DOHH2 (cell line): ENCODE results near the gene HDAC4.

Source experiments
- H3F3A ChIP-seq: fragments of 200-600 bp; sonication (generic), shearing (Covaris generic); 2 replicates; pipeline ENCODE4 v1.6.0; 2016; ENCODE audit warnings: antibody characterized with exemption, mild to moderate bottlenecking; ENCODE audit not compliant: control insufficient read depth, insufficient read depth
- H3K27ac ChIP-seq: fragments of 200-600 bp; sonication (generic); 2 replicates; pipeline ENCODE4 v1.5.1; 2014; ENCODE audit warnings: low read depth, mild to moderate bottlenecking, low read length, moderate library complexity
- H3K27me3 ChIP-seq: fragments of 200-600 bp; sonication (generic); 2 replicates; pipeline ENCODE4 v1.6.1; 2014; ENCODE audit warnings: mild to moderate bottlenecking, low read length, mixed read lengths; ENCODE audit not compliant: control insufficient read depth
- H3K36me3 ChIP-seq: fragments of 200-600 bp; sonication (generic); 2 replicates; pipeline ENCODE4 v1.6.1; 2014; ENCODE audit warnings: mild to moderate bottlenecking, low read length, moderate library complexity, mixed read lengths; ENCODE audit not compliant: control insufficient read depth
- H3K4me1 ChIP-seq: fragments of 200-600 bp; sonication (generic); 2 replicates; pipeline ENCODE4 v1.6.1; 2014; ENCODE audit warnings: mild to moderate bottlenecking, low read length, mixed read lengths; ENCODE audit not compliant: control insufficient read depth
- H3K4me2 ChIP-seq: fragments of 200-600 bp; sonication (generic); 2 replicates; pipeline ENCODE4 v1.6.0; 2014; ENCODE audit warnings: mild to moderate bottlenecking, low read length, moderate library complexity
- H3K4me3 ChIP-seq: fragments of 200-600 bp; sonication (generic); 2 replicates; pipeline ENCODE4 v1.5.1; 2014; ENCODE audit warnings: mild to moderate bottlenecking, low read length, mixed read lengths
- H3K79me2 ChIP-seq: fragments of 200-600 bp; sonication (generic); 2 replicates; pipeline ENCODE4 v1.6.1; 2014; ENCODE audit warnings: mild to moderate bottlenecking, low read length, mixed read lengths; ENCODE audit not compliant: control insufficient read depth
- H3K9me2 ChIP-seq: fragments of 200-600 bp; sonication (generic); replicated peaks from 2 replicates; pipeline ENCODE4 v1.6.1; 2014; ENCODE audit warnings: mild to moderate bottlenecking, low read length, mixed read lengths; ENCODE audit not compliant: control insufficient read depth
- H3K9me3 ChIP-seq: fragments of 200-600 bp; sonication (generic); 2 replicates; pipeline ENCODE4 v1.6.1; 2014; ENCODE audit warnings: antibody characterized with exemption, low read length, mixed read lengths; ENCODE audit not compliant: control insufficient read depth, insufficient read depth
- H4K20me1 ChIP-seq: fragments of 200-600 bp; sonication (generic); 2 replicates; pipeline ENCODE4 v1.6.0; 2014; ENCODE audit warnings: low read depth, mild to moderate bottlenecking, antibody characterized with exemption, low read length, moderate library complexity; ENCODE audit not compliant: control insufficient read depth, insufficient read depth
- EZH2phosphoT487 ChIP-seq: fragments of 200-600 bp; sonication (generic); IDR thresholded peaks from 2 replicates; pipeline ENCODE4 v1.6.1; 2017; ENCODE audit warnings: borderline replicate concordance, mild to moderate bottlenecking, antibody characterized with exemption, low read length, moderate library complexity, mixed read lengths
- TF ChIP-seq, protein P1 (sequence below): fragments of 200-600 bp; sonication (generic); IDR thresholded peaks from one replicate; pipeline ENCODE4 v1.5.1; 2014; ENCODE audit warnings: antibody characterized with exemption, mild to moderate bottlenecking, low read depth, low read length; ENCODE audit not compliant: poor library complexity, severe bottlenecking

The HDAC4 gene

DNA sequence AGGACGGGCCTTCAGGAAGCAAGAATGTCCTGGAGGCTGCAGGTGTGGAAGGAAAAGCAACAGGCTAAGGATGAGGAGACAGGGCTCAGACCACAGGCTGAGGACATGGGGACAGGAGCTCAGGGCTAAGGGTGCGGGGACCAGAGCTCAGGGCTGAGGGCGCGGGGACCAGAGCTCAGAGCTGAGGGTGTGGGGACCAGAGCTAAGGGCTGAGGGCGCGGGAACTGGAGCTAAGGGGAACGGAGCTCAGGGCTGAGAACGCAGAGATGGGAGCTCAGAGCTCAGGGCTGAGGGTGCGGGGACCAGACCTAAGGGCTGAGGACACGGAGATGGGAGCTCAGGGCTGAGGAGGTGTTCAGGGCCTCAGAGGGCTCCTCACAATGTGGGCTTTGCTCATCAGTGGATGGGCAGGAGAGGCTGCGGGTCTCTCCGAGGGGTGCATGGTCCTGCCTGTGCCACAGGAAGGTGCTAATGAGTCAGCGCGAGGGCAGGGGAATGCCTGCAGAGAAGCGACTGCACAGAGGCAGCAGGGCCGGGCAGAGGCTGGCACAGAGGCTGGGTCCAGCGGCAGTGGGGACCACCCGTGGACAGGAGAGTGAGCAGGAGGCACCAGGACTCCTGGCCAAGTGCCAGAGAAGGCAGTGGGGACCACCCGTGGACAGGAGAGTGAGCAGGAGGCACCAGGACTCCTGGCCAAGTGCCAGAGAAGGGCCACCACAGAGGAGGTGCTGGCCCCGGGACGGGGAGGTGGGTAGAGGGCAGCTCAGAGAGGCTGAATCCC lies 281.3 kb downstream of the HDAC4 start:
- Histone ChIP-seq H3K4me2 (no peak overlapping the region), H3K9me2 (no peaks in the 10 kb centered on the region), H3F3A (no peaks in the 10 kb centered on the region), H3K27ac (no peak overlapping the region), H3K4me3 (no peak overlapping the region), H3K36me3 (peaks cover 1% of the 10 kb centered on the region; the same call in 1 of the 2 replicates), H4K20me1 (no peaks in the 10 kb centered on the region), H3K9me3 (no peaks in the 10 kb centered on the region), H3K79me2 (no peaks in the 10 kb centered on the region), H3K27me3 (no peaks in the 10 kb centered on the region), H3K4me1 (no peaks in the 10 kb centered on the region)
- TF ChIP-seq, protein P1, sequence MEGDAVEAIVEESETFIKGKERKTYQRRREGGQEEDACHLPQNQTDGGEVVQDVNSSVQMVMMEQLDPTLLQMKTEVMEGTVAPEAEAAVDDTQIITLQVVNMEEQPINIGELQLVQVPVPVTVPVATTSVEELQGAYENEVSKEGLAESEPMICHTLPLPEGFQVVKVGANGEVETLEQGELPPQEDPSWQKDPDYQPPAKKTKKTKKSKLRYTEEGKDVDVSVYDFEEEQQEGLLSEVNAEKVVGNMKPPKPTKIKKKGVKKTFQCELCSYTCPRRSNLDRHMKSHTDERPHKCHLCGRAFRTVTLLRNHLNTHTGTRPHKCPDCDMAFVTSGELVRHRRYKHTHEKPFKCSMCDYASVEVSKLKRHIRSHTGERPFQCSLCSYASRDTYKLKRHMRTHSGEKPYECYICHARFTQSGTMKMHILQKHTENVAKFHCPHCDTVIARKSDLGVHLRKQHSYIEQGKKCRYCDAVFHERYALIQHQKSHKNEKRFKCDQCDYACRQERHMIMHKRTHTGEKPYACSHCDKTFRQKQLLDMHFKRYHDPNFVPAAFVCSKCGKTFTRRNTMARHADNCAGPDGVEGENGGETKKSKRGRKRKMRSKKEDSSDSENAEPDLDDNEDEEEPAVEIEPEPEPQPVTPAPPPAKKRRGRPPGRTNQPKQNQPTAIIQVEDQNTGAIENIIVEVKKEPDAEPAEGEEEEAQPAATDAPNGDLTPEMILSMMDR: no peak
- TF ChIP-seq EZH2phosphoT487: no peak

DNA sequence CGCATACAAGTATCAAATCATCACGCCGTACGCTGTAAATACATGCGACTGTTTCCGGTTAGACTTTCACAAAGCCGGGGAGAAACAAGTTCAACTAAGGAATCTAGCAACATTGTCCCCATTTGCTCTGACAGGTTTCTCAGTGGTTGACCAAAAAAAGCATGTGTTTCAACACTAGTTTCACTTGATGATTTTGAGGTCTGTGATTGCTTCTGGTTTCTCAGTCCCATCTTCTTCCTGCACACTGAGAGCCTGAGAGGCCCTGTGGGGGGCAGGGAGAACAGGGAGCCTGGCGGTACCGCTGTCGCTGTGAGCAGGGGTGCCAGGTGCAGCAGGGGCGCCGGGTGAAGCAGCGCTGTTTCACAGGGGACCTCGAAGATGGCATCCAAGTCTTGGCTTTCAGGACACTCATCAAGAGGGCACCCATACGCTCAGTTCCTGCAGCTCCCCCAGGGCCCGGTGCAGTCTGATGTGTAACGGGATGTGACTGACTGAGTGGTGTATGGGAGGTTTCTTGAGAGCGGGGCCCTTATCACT lies 282.1 kb downstream of the HDAC4 start:
- no peaks in the 10 kb centered on the region for H3K9me3 ChIP-seq
- no peaks in the 10 kb centered on the region for H3K79me2 ChIP-seq
- H3K4me1 ChIP-seq: no peaks in the 10 kb centered on the region
- H3K27ac ChIP-seq: no peak overlapping the region
- H3K4me3 ChIP-seq: no peak overlapping the region
- no peaks in the 10 kb centered on the region for H3K9me2 ChIP-seq
- no peaks in the 10 kb centered on the region for H3K36me3 ChIP-seq
- no peak for TF ChIP-seq EZH2phosphoT487
- TF ChIP-seq, protein P1: no peak
- H3K27me3 ChIP-seq: no peaks in the 10 kb centered on the region
- no peaks in the 10 kb centered on the region for H4K20me1 ChIP-seq
- no peaks in the 10 kb centered on the region for H3F3A ChIP-seq
- H3K4me2 ChIP-seq: no peak overlapping the region

DNA sequence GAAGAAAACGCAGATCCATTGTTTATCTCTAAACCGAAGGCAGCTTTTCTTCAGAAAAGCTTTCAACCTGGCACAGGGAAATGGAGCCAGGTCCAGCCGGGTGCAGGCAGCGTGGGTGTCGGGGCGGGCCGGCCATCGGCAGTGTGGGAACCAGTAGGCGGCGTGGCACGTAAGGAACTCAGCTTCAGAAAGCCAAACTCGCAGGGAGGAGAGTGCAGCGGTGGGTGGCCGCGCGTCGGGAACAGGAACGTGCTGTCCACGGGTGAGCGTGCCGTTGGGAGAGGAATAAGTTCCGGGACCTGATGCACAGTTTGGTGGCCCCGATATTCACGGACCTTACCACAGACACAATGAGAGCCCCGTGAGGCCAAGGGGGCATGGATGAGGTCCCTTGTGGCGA lies 282.6 kb downstream of the HDAC4 start:
- H3K4me1 ChIP-seq: no peaks in the 10 kb centered on the region
- H4K20me1 ChIP-seq: no peaks in the 10 kb centered on the region
- H3K9me3 ChIP-seq: no peaks in the 10 kb centered on the region
- no peak overlapping the region for H3K4me2 ChIP-seq
- no peaks in the 10 kb centered on the region for H3K36me3 ChIP-seq
- H3K27ac ChIP-seq: no peak overlapping the region
- H3K4me3 ChIP-seq: no peak overlapping the region
- no peaks in the 10 kb centered on the region for H3K27me3 ChIP-seq
- no peaks in the 10 kb centered on the region for H3K79me2 ChIP-seq
- TF ChIP-seq, protein P1: no peak
- no peak for TF ChIP-seq EZH2phosphoT487
- no peaks in the 10 kb centered on the region for H3F3A ChIP-seq
- H3K9me2 ChIP-seq: no peaks in the 10 kb centered on the region
